NCI-H1105 treated with DMSO at 0.1 percent for 48 hours (cell line): ENCODE data around the gene RMND5A.
A peak's percentile ranks its signal among the peaks of the same experiment; 100 is the strongest.

Source experiments
- DNase-seq: peaks from one replicate; lab custom pipeline; 2025; lab: John Stamatoyannopoulos, UW

The RMND5A gene

GRCh38 chr2:86791573-86791972 is 71.5 kb downstream of the RMND5A start:
- peak; percentile 25 for DNase-seq

DNA sequence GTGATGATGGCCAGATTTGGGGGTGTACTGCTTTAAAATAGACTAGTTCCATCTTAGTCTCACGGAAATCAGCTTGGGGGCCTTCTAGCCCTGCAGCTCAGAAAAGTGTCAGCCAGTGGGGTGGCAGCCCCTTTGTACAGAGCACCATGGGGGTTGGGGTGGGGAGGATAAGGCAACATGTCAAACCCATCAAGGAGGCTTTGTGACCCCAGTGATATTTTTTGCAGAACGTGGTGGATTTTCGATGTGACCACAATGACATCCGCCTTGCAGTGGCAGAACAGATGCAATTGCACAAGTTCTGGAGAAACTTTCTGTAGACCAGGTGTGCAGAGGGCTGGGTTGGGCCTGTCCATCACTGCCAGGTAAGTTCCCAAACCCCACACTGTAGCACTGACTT is 73.7 kb downstream of the RMND5A start:
- DNase-seq = no peak

DNA sequence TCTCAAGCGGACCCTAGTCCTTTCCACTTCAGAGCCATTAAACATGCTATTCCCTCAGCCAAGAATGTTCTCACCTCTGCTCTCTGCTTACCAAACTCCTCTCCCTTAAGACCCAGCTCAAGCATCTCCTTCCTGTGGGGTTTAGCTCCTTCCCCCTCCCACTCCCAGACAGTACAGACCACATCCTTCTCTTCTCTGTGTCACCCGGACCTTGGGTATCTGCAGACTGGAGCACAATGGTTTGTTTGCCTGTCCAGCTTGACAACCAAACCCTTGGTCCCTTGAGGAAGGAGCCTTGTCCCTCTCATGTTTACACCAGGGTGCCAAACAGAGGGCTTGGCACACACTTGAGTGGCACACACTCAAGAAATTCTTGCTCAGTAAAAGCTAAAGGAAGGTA is 74.8 kb downstream of the RMND5A start:
- DNase-seq = no peak

- DNase-seq = no peak
Measured at GRCh38 chr2:86800856-86801567, 80.9 kb downstream of the RMND5A start.

DNA sequence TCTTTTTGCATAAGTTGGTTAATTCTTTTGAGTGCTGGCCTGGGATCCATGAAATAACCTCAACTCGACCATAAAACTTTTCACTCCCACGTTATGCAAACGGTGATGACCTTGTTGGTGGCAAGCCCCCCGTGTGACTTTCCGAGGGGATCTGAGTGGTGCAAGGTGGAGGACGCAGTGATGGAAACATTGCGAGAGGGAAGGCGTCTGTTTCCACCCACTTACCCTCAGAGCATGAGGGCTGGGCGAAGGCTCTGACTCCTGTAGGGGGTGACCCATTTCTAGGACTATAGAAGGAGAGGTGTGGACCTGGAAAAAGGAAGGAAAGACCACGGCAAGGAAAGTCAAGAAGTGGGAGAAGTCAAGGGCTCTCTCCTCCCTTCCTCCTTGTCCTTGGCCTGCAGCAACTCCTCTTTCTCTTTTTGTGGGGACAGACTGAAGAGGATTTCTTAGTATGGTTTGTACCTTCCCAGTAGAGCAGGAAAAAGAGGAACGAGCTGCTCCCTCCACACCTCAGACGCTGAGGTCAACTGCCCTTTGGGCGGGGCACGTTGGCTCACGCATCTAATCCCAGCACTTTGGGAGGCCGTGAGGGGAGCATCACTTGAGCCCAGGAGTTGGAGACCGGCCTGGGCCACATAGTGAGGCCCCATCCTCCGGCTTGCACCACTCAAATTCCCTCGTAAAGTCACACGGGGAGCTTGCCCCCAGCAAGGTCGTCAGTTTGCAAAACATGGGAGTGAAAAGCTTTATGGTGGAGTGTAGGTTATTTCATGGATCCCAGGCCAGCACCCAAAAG is 86.2 kb downstream of the RMND5A start:
- DNase-seq = no peak

GRCh38 chr2:86807133-86807467 is 87.0 kb downstream of the RMND5A start:
- no peak for DNase-seq

GRCh38 chr2:86807468-86808275 is 87.6 kb downstream of the RMND5A start:
- DNase-seq = peak; percentile 84

- DNase-seq = peak; percentile 86
Measured at GRCh38 chr2:86808315-86809161, 88.4 kb downstream of the RMND5A start.

- DNase-seq = no peak
Measured at GRCh38 chr2:86809481-86810121, 89.5 kb downstream of the RMND5A start.

DNA sequence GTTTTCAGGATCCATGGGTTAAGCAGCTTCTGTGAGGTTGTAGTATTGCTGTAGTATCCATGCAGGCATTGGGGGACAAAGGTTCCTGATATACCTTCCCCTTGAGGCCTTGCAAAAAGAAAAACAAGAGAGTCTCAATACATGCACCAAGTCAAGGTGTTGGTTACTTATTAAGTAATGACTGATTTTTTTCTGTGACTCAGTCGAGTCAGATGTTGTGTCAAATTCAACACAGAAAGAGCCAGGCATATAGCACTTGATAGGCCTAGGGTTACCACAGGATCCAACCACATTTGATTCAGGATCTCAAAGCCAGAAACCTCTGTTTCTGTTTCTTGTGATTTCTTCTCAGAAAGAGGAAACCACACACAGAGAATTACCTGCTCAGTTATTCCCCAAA is 95.5 kb downstream of the RMND5A start:
- DNase-seq = no peak

GRCh38 chr2:86818114-86818801 is 98.2 kb downstream of the RMND5A start:
- DNase-seq = no peak

DNA sequence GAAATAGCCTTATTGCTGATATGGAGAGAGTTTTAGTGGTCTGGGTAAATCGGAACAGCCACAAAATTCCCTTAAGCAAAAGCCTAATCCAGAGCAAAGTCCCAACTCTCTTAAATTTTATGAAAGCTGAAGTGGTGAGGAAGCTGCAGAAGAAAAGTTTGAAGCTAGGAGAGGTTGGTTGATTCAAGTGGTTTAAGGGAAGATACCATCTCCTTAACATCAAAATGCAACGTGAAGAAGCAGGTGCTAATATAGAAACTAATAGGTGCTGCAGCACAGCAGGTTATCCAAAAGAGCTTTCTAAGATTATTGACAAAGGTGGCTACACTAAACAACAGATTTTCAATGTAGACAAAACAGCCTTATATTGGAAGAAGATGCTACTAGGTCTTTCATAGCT is 98.9 kb downstream of the RMND5A start:
- DNase-seq = no peak

DNA sequence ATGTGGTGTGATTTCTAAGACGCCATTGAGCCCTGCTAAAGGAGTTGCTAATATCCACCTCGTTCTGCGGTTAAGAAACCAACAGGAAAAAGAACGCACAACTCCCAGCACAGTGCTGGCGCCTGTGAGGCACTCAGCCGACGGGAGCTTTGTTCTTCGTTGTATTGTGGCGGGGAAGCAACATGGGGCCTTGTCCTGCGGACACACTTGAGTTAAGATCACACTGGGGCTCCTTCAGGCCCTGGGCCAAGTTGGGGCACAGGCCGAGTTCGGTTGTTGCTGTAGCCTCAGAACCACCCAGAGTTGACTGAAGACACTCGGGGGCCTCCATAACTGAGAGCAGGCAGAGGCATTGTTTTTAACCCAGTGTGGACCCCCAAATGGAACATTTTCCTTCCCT is 101.2 kb downstream of the RMND5A start:
- no peak for DNase-seq

- DNase-seq = no peak
Measured at GRCh38 chr2:86821842-86822241, 101.8 kb downstream of the RMND5A start.

GRCh38 chr2:86822668-86823345 is 102.7 kb downstream of the RMND5A start:
- DNase-seq = no peak

GRCh38 chr2:86825036-86825692 is 105.1 kb downstream of the RMND5A start:
- DNase-seq = no peak

GRCh38 chr2:86825693-86826381 is 105.7 kb downstream of the RMND5A start:
- DNase-seq = no peak

DNA sequence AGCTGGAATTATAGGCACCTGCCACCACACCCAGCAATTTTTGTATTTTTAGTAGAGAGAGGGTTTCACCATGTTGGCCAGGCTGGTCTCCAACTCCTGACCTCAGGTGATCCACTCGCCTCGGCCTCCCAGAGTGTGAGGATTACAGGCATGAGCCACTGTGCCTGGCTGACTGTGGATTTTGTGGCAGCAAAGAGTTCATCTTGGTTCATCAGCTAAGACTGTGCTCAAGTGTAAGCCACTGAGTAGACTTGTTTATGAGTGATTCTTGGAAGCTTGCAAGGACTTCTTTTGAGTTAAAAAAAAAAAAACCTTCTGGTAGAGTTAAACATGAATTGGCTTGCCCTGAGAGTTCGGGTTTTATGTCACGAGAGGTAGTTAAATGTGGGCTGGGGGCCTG is 106.9 kb downstream of the RMND5A start:
- no peak for DNase-seq
